ENCODE data around the gene VCP.

Gene VCP

GRCh38 chr9:35014517-35014916, 57.9 kb downstream of the VCP start:
- DNase-seq (ENCODE audit: low read depth in 2 of 2) = no peak

- no peak for DNase-seq (ENCODE audit: low read depth in 2 of 2)
Observed at GRCh38 chr9:35010351-35010958, 62.0 kb downstream of the VCP start.

All from stimulated activated CD4-positive, alpha-beta T cell treated with anti-CD3 and anti-CD28 coated beads, Interleukin-15, amount 100 ng/mL, for 48 hours (primary cell).